Mesodermal cell (in vitro differentiated cells): ENCODE results near the gene VCAN.

ENCODE experiments used
- H3K27ac ChIP-seq: 2 replicates; pipeline ENCODE4 v1.7.0; 2013; ENCODE audit warnings: mild to moderate bottlenecking, low read depth, low read length, moderate library complexity; ENCODE audit not compliant: severe bottlenecking
- H3K36me3 ChIP-seq: 2 replicates; pipeline ENCODE4 v1.7.1; 2013; ENCODE audit warnings: mild to moderate bottlenecking, low read length, moderate library complexity; ENCODE audit not compliant: control insufficient read depth, insufficient read depth
- H3K4me1 ChIP-seq: one replicate; pipeline ENCODE4 v1.7.1; 2013; ENCODE audit warnings: mild to moderate bottlenecking, low read length; ENCODE audit not compliant: insufficient read depth, control insufficient read depth, poor library complexity, severe bottlenecking
- H3K4me3 ChIP-seq: 2 replicates; pipeline ENCODE4 v1.7.0; 2013; ENCODE audit warnings: low read length, control low read depth, mild to moderate bottlenecking; ENCODE audit not compliant: insufficient read depth, poor library complexity, severe bottlenecking; ENCODE audit errors: extremely low read depth
- H3K9me3 ChIP-seq: 2 replicates; pipeline ENCODE4 v1.7.1; 2013; ENCODE audit warnings: mild to moderate bottlenecking, low read length, moderate library complexity; ENCODE audit not compliant: control insufficient read depth
- WGBS, 2 experiments: methylation state at CpG; one replicate each; pipeline ENCODE4 v1.1.5; 2013; ENCODE audit warnings: missing lambda C conversion rate in 2 of 2; ENCODE audit not compliant: insufficient coverage in 2 of 2; 5-methylcytosine and 5-hydroxymethylcytosine counted together

Gene VCAN

GRCh38 chr5:83467371-83468035, 4.0 kb upstream of the VCAN start:
- Histone ChIP-seq H3K36me3 (no peaks in the 10 kb centered on the region), H3K27ac (no peak overlapping the region), H3K9me3 (no peaks in the 10 kb centered on the region), H3K4me3 (no peak overlapping the region), H3K4me1 (no peaks in the 10 kb centered on the region)
- 80 to 86% methylated on average over 4 of the region's 9 CpGs for WGBS, 2 experiments

- H3K4me1 ChIP-seq, result no peaks in the 10 kb centered on the region
- no peaks in the 10 kb centered on the region for H3K9me3 ChIP-seq
- H3K36me3 ChIP-seq, result no peaks in the 10 kb centered on the region
- no peak overlapping the region for H3K4me3 ChIP-seq
- H3K27ac ChIP-seq, result no peak overlapping the region
Observed at GRCh38 chr5:83469075-83469474, 2.5 kb upstream of the VCAN start.

GRCh38 chr5:83470526-83471404, 779 bp upstream of the VCAN start:
- Histone ChIP-seq H3K27ac (peak overlapping the region; percentile 68), H3K9me3 (no peaks in the 10 kb centered on the region)
- 6 to 9% methylated on average over 6 to 8 of the region's 15 CpGs for WGBS, 2 experiments

GRCh38 chr5:83472213-83472507, 616 bp downstream of the VCAN start:
- peak overlapping the region; percentile 78 for H3K4me3 ChIP-seq
- no peaks in the 10 kb centered on the region for H3K36me3 ChIP-seq
- 0 to 3% methylated on average over 5 of the region's 5 CpGs for WGBS, 2 experiments
- H3K4me1 ChIP-seq, result peaks cover 10% of the 10 kb centered on the region
- peak overlapping the region; percentile 68 for H3K27ac ChIP-seq
- no peaks in the 10 kb centered on the region for H3K9me3 ChIP-seq

More at GRCh38 chr5:83470526-83471404, 779 bp upstream of the VCAN start:
- Histone ChIP-seq H3K36me3 (no peaks in the 10 kb centered on the region), H3K4me1 (peaks cover under 1% of the 10 kb centered on the region), H3K4me3 (peak overlapping the region; percentile 78)

- Histone ChIP-seq H3K4me1 (peaks cover 10% of the 10 kb centered on the region), H3K4me3 (peak overlapping the region; percentile 78), H3K36me3 (no peaks in the 10 kb centered on the region), H3K27ac (peak overlapping the region; percentile 68), H3K9me3 (no peaks in the 10 kb centered on the region)
- 0% methylated on average over 40 to 41 of the region's 54 CpGs for WGBS, 2 experiments
Observed at GRCh38 chr5:83472508-83473345, 1.2 kb downstream of the VCAN start.

- 0 to 2% methylated on average over 20 to 21 of the region's 42 CpGs for WGBS, 2 experiments
- H3K27ac ChIP-seq, result peak overlapping the region; percentile 68
- peak overlapping the region; percentile 78 for H3K4me3 ChIP-seq
- peaks cover 7% of the 10 kb centered on the region for H3K36me3 ChIP-seq
- H3K4me1 ChIP-seq, result peaks cover 10% of the 10 kb centered on the region
- H3K9me3 ChIP-seq, result no peaks in the 10 kb centered on the region
Observed at GRCh38 chr5:83473346-83474160, 2.0 kb downstream of the VCAN start.

GRCh38 chr5:83474161-83474796, 2.7 kb downstream of the VCAN start:
- H3K27ac ChIP-seq, result peak overlapping the region; percentile 68
- H3K4me1 ChIP-seq, result peaks cover 10% of the 10 kb centered on the region
- WGBS, 2 experiments, result 0 to 1% methylated on average over 29 to 31 of the region's 46 CpGs
- H3K36me3 ChIP-seq, result peaks cover 14% of the 10 kb centered on the region
- H3K9me3 ChIP-seq, result no peaks in the 10 kb centered on the region
- H3K4me3 ChIP-seq, result peak overlapping the region; percentile 78

- WGBS, 2 experiments, result 10 to 13% methylated on average over 7 of the region's 8 CpGs
- no peaks in the 10 kb centered on the region for H3K9me3 ChIP-seq
- peak overlapping the region; percentile 78 for H3K4me3 ChIP-seq
- H3K27ac ChIP-seq, result peak overlapping the region; percentile 54
- peaks cover 21% of the 10 kb centered on the region for H3K36me3 ChIP-seq
- peaks cover 10% of the 10 kb centered on the region for H3K4me1 ChIP-seq
Observed at GRCh38 chr5:83474991-83475390, 3.4 kb downstream of the VCAN start.

- Histone ChIP-seq H3K27ac (peak overlapping the region; percentile 54), H3K4me1 (peaks cover 10% of the 10 kb centered on the region), H3K9me3 (no peaks in the 10 kb centered on the region), H3K4me3 (peak overlapping the region; percentile 78), H3K36me3 (peaks cover 22% of the 10 kb centered on the region)
- 30 to 37% methylated on average over 2 to 3 of the region's 5 CpGs for WGBS, 2 experiments
Observed at GRCh38 chr5:83475391-83475863, 3.9 kb downstream of the VCAN start.
